K562 (cell line): Measurements from ENCODE around the gene EPHA7.

Source experiments
- E2F1 ChIP-seq: sonication (generic); formaldehyde crosslinking; IDR thresholded peaks from 2 replicates; pipeline ENCODE4 v1.8.1; 2023; ENCODE audit warnings: mild to moderate bottlenecking, missing genetic modification reagents, moderate library complexity
- MYBL2 ChIP-seq, 2 experiments: fragments of 450-650 bp in 1 of 2; sonication (generic) in 1 of 2; formaldehyde crosslinking in 1 of 2; IDR thresholded peaks; 2 replicates each; pipeline versions ENCODE4 v1.6.1 to v1.8.1; 2017 to 2022; ENCODE audit warnings: borderline replicate concordance in 1 of 2, inconsistent platforms in 1 of 2, low read depth in 1 of 2, mild to moderate bottlenecking in 1 of 2, missing genetic modification reagents in 1 of 2, moderate library complexity in 1 of 2
- SUPT5H ChIP-seq: fragments of 450-650 bp; IDR thresholded peaks from 2 replicates; pipeline ENCODE4 v1.6.1; 2016
- ZNF253 ChIP-seq: fragments of 250-450 bp; sonication (Bioruptor Pico); conservative IDR thresholded peaks from 2 replicates; pipeline ENCODE4 v1.6.1; 2021; ENCODE audit warnings: mild to moderate bottlenecking
- TF ChIP-seq, protein P1 (sequence below), 3 experiments: IDR thresholded peaks in 2 of 3; conservative IDR thresholded peaks in 1 of 3; 2 replicates each; pipeline ENCODE4 v1.5.1; 2011 to 2012; ENCODE audit warnings: low read length in 3 of 3, mild to moderate bottlenecking in 3 of 3, control low read depth in 2 of 3, improper control_type of control experiment in 1 of 3, inconsistent platforms in 1 of 3, low read depth in 1 of 3, mixed read lengths in 1 of 3, moderate library complexity in 1 of 3; ENCODE audit not compliant: insufficient read depth in 2 of 3
- TF ChIP-seq, protein P2 (sequence below): fragments of 450-650 bp; formaldehyde crosslinking; IDR thresholded peaks from 2 replicates; pipeline ENCODE4 v1.4.0; 2022; ENCODE audit warnings: missing genetic modification characterization

- TF ChIP-seq, protein P1, sequence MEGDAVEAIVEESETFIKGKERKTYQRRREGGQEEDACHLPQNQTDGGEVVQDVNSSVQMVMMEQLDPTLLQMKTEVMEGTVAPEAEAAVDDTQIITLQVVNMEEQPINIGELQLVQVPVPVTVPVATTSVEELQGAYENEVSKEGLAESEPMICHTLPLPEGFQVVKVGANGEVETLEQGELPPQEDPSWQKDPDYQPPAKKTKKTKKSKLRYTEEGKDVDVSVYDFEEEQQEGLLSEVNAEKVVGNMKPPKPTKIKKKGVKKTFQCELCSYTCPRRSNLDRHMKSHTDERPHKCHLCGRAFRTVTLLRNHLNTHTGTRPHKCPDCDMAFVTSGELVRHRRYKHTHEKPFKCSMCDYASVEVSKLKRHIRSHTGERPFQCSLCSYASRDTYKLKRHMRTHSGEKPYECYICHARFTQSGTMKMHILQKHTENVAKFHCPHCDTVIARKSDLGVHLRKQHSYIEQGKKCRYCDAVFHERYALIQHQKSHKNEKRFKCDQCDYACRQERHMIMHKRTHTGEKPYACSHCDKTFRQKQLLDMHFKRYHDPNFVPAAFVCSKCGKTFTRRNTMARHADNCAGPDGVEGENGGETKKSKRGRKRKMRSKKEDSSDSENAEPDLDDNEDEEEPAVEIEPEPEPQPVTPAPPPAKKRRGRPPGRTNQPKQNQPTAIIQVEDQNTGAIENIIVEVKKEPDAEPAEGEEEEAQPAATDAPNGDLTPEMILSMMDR (IDR thresholded peaks at IDR 0.05 in 2 of 3, conservative IDR thresholded peaks at IDR 0.05 in 1 of 3; ENCODE audit: insufficient read depth in 2 of 3, low read depth in 1 of 3, low read length in 3 of 3), result no peak
- no peak for TF ChIP-seq ZNF253 (CRISPR knock-in tag)
- no peak for TF ChIP-seq MYBL2 (IDR thresholded peaks at IDR 0.05; ENCODE audit: low read depth)
- TF ChIP-seq MYBL2 (CRISPR knock-in tag; IDR thresholded peaks at IDR 0.05; ENCODE audit: borderline replicate concordance), result no peak
- TF ChIP-seq, protein P2, sequence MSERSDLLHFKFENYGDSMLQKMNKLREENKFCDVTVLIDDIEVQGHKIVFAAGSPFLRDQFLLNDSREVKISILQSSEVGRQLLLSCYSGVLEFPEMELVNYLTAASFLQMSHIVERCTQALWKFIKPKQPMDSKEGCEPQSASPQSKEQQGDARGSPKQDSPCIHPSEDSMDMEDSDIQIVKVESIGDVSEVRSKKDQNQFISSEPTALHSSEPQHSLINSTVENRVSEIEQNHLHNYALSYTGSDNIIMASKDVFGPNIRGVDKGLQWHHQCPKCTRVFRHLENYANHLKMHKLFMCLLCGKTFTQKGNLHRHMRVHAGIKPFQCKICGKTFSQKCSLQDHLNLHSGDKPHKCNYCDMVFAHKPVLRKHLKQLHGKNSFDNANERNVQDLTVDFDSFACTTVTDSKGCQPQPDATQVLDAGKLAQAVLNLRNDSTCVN (CRISPR knock-in tag), result no peak
- no peak for TF ChIP-seq SUPT5H
- no peak for TF ChIP-seq E2F1 (CRISPR knock-in tag)
Observed at GRCh38 chr6:93293460-93293859, 125.9 kb downstream of the EPHA7 start.
